Suprapubic skin (tissue), 3 donors: ENCODE data around the gene PUM1.

Experiments used
- POLR2AphosphoS5 ChIP-seq, 3 donors: sonication (generic); formaldehyde crosslinking; IDR thresholded peaks; one replicate each; pipeline ENCODE4 v1.6.1; 2017; ENCODE audit warnings: antibody characterized with exemption in 3 of 3
- TF ChIP-seq, protein P1 (sequence below), 2 donors: fragments of 200-600 bp in 1 of 2; fragments of 450-650 bp in 1 of 2; sonication (generic) in 1 of 2; IDR thresholded peaks; one replicate each; pipeline ENCODE4 v1.5.1; 2016 to 2019; ENCODE audit warnings: antibody characterized with exemption in 2 of 2, mild to moderate bottlenecking in 1 of 2, moderate library complexity in 1 of 2

DNA sequence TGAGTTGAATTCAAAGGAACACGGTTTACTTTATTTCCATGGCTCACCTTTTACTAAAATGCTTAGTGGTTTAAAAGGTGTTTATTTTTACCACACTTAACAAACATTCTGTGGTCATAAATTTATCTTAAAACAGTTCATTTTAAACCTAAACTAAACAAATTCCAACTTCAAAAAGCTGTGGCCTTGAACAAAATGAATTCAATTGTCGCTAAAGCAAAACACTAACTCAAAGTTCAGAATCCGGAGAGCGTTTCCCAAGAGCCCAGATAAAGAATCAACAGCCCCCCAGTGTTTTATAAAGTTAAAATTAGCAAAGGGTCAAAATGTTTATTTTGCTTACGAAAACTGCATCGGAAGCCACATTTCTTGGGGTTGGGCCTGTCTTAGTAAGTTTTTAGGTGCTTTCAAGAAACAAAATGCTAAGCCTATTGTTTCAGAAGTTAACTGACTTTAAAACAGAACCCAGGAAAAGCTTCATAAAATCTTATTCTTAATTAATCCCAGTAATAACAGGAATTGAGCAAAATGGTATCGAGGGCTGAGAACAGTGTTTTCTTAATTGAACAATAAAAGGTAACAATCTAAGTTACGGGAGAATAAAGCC, 1.3 kb downstream of the PUM1 start:
- TF ChIP-seq, protein P1, sequence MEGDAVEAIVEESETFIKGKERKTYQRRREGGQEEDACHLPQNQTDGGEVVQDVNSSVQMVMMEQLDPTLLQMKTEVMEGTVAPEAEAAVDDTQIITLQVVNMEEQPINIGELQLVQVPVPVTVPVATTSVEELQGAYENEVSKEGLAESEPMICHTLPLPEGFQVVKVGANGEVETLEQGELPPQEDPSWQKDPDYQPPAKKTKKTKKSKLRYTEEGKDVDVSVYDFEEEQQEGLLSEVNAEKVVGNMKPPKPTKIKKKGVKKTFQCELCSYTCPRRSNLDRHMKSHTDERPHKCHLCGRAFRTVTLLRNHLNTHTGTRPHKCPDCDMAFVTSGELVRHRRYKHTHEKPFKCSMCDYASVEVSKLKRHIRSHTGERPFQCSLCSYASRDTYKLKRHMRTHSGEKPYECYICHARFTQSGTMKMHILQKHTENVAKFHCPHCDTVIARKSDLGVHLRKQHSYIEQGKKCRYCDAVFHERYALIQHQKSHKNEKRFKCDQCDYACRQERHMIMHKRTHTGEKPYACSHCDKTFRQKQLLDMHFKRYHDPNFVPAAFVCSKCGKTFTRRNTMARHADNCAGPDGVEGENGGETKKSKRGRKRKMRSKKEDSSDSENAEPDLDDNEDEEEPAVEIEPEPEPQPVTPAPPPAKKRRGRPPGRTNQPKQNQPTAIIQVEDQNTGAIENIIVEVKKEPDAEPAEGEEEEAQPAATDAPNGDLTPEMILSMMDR (IDR thresholded peaks at IDR 0.05), result no peak
- TF ChIP-seq POLR2AphosphoS5 (IDR thresholded peaks at IDR 0.05), result no peak
